GM19035 (cell line): ENCODE data around the gene DNAJB11.
"Not testable (repeated sequence)": the region's sequence is repeated elsewhere in the genome, so short reads cannot be mapped to it uniquely, and the experiment has no call there.

ENCODE experiments used
- ATAC-seq: cut with Tn5 transposase; IDR thresholded peaks from one replicate; pipeline ENCODE4 v1.9.1; 2021; ENCODE audit not compliant: unreplicated experiment

The DNAJB11 gene

DNA sequence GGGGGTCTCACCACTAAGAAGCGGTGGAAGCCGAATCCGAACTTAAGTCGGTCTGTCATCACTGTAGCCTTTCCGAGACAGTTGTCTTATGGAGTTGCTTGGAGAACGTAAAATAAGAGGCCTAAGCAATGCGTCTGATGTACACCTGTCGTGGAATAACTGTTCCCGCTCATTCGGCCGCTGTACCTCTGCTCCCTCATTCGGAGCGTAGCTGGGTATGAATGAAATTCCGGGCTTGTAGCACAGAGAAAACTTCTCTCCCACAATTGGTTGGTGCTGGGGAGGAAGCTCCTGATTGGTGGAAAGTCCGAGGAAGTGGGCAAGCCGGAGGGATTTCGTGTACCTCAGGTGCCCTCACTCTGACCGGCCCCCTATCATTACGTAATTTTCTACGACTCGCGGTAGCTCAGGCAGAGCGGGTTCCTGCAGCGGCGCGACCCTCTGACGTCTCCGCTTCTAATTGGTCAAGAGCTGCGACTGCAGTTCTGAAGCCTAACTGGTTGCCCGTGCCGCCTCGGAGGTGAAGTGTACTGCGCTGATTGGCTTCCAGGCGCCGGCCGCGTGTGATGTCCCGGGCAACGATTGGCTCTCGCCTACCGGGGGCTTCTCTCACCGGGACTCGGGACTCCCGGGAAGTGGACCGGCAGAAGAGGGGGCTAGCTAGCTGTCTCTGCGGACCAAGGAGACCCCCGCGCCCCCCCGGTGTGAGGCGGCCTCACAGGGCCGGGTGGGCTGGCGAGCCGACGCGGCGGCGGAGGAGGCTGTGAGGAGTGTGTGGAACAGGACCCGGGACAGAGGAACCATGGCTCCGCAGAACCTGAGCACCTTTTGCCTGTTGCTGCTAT is at the start of gene DNAJB11:
Gene DNAJB11, plus strand, starts transcription at position 625 of the 845 bp plus-strand sequence. Its CDS starts 178 bp downstream, at position 803.
- ATAC-seq, result peak; percentile 81

DNA sequence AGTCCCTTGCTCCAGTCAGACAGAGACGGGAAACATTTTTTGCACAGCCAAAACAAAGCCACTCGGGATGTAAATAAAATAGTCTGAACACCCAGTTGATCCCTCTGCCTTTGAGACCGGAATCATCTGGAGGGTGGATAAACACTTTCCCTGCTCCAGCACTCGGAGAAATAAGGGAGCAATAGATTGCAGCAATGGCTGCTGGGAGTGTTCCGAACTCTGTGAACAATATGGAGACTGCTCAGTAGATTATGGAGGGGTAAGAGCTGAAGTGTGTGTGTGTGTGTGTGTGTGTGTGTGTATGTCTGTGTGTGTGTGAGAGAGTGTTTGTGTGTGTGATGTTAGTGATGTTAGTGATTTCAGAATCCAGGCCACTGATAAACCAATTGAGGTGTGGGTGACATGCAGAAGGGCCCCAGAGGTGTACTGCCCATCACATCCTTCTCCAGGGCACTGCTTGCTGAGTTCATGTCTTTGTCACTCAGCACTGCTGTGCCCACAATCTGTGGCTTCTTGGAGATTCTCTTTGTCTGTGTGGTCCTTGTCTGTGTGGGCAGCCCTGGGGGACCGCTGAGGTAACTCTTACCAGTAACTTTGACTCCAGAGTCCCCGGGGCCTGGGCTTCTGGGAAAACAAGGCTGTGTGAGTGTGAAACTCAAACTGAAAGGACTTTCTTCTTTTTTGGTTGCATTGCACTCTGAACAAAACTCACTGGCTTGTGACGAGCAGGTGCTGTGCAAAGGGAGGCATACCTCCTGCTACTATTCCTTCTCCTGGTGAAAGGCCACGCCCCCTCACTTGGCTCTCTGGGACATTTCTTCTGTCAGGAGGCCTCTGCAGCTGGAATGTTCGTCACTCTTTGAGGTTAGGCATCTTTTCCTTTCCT is 49.3 kb upstream of the DNAJB11 start:
- ATAC-seq, result peak; percentile 68

DNA sequence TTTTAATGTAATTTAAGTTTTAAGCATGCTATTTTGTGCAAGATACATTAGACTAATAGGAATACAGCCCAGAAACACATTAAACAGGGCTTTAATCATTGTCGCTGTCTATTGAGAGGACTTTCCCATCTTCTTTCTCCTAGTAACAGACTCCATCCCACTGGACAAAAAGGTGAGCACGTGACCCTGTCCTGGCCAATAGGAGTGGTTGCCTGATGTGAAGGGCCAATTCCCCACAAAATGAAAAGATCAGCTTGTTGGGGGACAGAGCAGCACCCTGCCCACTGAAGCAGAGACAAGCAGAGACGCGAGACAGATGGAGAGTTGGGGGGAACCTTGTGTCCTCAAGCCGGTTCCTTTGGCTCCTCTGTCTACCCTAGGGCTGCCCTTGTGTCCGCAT is 47.5 kb upstream of the DNAJB11 start:
- ATAC-seq, result no peak

DNA sequence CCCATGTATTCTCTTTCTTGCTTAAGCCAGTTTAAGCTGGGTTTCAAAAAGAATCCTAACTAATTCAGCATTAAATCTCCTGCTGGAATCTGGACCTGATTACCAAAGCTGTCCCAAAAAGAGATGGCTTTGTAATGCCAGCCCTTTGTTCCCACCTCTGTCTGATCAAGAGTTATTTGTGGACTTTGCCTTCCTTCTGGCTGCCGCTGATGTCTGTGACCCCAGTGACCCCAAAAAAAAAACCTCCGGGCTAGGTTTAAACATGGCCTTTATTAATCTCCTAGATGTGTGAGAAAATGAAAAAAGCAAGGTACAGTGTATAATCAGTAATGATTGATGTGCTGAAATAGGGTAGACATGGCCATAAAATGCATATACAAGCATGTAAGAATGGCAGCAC is 47.1 kb upstream of the DNAJB11 start:
- no peak for ATAC-seq

DNA sequence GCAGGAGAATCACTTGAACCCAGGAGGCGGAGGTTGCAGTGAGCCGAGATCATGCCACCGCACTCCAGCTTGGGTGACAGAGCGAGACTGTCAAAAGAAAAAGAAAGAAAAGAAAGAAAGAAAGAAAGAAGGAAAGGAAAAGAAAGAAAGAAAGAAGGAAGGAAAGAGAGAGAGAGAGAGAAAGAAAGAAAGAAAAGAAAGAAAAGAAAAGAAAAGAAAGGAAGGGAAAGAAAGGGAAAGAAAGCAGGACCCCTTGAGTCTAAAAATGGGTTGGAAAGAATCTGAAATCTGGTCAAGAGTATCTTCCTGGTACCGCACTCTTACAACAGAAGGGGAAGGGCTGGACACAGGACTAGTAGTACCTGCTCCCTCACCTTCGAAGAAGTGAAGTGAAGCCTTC is 45.9 kb upstream of the DNAJB11 start:
- no peak for ATAC-seq

DNA sequence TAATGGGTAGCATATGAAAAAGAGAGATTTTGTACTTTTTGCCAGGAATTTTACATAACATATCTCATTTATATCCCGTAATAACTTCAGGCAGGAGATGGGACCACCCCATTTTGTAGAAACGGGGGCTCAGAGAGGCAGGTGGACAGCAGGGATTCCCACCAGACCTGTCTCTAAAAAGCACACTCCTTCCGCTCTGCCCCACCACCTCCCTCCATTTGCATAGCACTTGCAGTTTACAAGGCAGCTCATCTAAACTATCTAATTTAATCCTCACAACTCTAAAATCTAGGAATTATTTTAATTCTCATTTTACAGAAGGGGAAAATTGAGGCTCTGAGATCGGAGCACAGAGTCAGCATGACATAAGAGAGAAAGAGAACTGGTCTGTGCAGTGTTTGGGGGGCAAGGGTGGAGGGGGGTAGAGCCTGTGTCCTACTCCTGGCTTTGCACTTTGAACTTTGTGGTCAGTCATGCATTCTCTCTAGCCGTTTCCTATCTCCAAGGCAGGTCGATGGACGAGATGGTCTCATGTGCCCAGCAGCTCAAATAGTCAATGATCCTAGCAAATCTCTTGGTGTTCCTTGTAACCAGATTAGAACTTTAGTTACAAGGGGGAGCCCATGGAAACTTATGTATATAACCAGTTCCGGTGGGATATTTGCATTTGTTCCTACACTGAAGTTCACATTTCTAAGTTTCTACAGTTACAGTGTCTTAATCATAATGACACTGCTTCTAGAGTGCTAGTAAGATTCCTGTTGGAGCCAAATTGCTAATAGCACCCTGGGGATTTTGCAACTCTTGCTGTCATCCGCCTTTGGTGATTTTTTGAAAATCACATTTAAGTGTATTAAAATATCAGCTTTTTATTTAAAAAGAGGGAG is 44.9 kb upstream of the DNAJB11 start:
- ATAC-seq, result no peak

DNA sequence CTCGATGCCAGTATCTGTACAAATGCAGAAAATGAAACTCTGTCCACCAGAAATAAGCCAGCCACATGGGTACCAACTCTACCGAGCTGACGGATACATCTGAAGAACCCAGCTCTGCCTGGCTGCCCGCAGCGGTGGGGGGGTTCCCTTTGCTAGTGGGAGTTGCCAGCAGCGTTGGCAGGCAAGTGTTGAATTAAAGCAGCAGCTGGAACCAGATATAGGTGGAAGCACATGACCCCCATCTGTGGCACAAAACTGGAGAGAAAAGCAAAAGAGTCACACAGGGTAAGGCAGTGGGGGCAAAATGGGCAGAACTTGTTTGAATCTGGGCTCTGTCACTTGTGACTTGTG is 44.3 kb upstream of the DNAJB11 start:
- no peak for ATAC-seq

DNA sequence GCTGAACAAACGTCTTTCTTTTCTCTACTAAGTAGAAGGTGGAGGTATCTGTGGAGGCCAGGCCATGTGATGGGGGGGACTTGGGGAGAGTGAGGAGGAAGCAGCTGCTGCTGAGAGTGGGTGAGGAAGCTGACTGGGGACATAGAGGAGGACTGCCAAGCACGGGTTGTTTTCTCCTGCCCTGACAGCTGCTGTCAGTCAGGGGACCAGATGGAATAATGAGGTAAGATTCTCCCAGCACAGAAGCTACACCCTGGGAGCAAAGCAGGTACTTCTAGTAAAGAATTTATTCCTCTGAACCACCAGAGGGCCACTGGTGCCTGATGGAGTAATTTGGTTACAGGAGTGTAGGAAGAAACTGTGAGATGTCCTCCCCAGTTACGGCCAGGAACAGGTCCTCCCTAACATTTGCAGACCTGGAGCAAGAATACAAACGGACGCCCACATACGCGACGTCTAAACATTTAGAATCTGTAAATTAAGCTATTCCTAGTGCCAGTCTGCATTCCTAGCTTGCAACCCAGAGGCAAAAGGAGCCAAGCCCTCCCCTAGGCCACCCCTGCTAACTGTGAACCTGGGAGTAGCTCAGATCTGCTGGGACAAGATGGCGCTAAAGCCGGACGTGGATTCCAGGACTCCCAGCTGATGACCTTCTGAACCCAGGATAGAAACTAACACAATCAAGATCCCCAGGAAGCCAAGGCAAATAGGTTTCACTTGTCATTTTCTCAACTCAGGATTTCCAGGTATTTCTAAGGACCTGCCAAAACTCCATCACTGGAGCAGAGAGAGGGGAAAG is 41.1 kb upstream of the DNAJB11 start:
- no peak for ATAC-seq

DNA sequence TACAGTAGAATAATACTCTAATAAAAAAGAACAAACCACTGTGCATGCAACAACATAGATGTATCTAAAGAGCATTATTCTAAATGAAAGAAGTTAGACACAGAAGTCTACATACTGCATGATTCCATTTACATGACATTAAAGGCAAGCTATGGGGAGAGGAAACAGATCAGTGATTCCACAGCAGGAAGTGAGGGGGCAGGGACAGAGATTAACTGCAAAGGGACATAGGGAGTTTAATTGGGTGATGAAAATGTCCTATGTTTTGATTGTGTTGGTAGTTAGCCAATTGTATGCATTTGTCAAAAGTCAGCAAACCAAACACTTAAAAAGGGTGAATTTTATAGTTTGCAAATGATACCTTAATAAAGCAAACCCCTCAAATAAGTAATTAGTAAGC is 40.1 kb upstream of the DNAJB11 start:
- no peak for ATAC-seq

DNA sequence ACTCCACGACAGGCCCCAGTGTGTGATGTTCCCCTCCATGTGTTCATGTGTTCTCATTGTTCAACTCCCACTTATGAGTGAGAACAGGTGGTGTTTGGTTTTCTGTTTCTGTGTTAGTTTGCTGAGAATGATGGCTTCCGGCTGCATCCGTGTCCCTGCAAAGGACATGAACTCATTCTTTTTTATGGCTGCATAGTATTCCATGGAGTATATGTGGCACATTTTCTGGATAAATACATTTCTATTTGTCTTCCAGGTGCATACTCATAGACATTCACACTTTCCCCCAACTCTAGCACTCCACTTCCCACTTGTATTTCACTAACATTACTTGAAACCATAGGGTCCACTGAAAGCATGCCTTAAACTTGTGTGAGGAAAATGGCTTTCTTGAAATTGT is 38.8 kb upstream of the DNAJB11 start:
- not testable (repeated sequence) for ATAC-seq

DNA sequence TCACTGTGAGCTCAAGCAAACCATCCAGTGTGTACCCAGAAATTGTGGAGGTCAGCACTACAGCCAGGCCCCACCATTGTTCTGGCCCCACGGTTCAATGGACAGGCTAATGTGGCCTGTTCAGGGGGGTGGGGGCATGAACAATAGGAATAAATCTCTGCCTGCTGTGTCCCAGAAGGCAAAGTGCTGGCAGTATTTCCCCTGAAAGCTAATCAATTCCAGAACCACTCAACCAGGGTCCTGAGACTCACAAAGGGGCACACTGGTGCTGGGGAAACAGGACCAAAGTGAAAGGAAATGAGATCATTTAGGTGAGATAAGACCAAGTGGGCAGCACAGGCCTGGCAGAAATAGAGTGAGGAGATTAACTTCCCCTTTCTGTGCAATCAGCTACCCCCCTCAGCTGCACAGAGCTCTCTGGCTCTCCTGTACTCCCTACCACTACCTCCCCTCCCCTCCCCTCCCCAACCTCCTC is 37.9 kb upstream of the DNAJB11 start:
- ATAC-seq, result peak; percentile 40

DNA sequence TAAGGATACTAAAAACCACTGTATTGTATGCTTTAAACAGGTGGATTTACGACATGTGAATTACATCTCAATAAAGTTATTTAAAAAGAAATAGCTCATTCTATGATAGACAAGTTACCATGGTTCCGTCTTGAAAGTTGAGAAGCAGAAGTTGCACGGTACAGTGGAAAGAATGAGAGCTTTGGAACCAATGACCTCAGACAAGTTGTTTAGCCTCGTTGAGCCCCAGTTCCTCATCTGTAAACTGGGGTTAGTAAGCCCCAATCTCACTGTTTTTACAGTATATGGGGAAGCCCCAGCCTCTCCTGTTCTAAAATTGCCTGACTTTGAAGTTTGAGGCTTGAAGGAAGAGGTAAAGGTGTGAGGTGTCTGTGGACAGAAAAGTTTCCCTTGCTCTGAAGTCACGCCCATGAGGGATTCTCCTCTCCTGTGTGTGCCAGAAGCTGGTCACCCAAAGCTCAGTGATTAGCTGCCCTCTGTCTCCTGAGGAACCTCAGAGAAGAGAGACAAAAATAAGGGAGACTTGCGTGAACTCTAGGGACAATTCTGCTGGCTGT is 36.3 kb upstream of the DNAJB11 start:
- ATAC-seq, result peak; percentile 90

DNA sequence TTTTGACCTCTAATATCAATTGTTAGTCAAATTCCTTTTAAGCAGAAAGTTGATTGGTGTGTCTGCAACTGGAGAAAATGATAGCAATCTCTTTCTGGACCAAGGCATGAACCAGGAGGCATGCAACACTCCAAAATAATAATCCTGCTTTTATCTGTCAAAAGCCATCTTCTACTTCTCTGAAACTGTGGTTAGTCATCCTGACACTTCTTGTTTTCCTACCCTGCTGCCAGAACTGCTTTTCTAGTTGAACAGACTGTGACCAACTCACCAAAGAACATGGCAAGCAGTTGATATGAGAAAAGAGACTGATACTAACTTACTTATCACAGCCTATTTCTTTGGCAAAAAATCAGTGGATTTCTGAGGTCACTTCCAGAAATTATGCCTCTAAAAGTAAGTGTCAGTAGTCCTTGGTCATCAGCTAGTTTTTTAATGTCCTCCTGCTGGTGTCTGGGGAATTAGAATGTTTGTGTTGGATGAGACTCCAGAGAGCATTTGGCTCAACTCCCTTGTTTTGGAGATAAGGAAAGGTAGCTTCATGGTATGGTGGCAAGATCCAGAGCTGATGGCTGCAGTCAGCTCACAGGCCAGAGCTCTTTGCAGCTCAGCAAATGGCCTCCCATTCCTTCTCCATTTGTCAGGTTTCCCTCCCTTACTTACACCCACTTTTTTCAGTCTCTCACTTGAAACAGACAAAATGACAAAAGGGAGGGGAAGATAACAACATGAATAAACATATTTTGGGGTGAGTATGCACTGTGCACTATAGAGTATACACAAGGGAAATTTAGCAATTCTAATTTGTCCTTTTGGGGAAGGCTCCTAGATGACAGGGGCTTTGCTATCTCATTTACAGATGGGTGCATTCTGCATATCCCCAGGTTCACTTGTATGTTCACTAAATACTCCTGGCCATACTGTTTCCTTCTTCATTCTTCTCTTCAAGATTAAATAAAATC is 33.4 kb upstream of the DNAJB11 start:
- no peak for ATAC-seq

DNA sequence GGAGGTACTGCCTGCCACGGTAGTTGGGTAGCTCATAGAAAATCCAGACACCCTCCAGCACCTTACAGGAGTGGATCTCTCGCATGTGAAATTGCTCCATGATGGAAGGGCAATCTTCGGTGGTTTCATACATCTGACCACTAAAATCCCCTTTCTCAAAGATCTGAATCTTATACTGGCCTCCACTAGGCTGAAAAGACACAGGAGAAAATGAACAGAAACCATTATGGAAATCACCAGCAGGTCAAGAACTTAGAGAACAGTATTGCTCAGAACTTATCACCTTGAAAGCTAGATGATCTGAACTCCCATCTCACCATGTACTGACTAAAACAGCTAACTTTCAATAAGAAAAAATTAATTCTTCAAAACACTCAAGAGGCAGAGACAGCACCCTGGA is 31.7 kb upstream of the DNAJB11 start:
- no peak for ATAC-seq

DNA sequence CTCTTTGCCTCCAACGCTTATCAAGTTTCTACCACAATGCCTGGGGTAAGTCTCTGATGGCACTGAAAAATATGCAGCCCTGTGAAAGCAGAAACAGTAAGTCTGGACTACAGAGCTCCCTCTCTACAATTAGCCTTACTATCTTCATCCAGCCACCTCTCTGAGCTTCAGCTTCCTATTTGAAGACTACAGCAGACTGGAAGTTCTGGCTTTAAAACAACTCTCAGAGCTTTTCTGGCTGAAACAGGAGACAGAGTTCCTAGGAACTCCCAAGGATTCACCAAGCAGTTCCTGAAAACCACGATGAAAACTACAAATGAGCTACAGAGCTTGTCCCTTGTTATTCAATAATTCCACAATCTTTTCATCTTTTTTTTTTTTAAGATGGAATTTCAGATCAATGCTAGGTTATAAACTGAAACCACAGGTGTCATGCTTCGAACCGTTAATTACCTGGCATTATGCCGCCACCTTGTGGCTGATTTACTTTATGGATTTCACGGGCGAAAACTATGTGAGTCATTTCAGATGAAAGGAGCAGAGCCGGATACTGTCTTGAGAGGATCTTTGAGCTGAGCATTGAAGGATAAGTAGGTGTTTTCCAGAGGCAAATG is 30.2 kb upstream of the DNAJB11 start:
- ATAC-seq, result peak; percentile 63

DNA sequence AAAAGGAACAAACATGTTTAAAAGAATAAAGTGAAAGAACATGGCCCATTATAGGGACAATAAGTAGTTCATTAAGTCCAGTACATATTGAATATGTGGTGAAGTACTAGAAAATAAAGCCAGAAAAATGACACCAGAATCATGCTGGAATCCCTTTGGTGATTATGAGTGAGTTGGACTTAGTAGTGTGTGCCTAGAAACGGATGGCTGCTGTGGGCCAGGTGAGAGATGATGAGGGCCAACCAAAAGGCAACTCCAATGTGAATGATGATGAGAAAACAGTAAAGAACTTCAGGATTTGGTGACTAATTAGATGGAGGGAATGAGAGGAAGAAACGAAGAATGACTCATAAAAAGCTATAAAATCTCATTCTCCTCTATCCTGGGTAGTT is 29.7 kb upstream of the DNAJB11 start:
- ATAC-seq, result no peak

DNA sequence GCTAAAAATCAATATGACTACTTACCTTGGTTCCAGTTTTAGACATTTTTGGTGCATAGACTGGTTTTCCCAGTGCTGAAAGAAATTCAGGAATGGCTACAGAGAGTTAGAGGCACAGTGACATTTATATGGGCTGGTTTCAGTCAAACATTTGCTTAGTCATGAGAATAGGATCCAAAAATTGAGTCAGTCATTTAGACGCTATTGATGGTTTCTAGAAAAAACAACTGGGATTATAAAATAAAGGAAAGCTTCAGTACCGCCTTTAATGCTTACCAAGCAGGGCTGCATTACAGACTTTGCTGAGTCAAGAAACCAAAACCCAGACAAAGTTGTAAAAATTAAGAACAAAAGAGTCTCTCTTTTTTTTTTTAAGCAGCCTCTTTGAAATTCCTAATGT is 26.2 kb upstream of the DNAJB11 start, which contains the start of gene CRYGS:
Gene CRYGS, minus strand, starts transcription at position 100 of the 400 bp plus-strand sequence. Its CDS starts 54 bp downstream, at position 46.
- ATAC-seq, result no peak

DNA sequence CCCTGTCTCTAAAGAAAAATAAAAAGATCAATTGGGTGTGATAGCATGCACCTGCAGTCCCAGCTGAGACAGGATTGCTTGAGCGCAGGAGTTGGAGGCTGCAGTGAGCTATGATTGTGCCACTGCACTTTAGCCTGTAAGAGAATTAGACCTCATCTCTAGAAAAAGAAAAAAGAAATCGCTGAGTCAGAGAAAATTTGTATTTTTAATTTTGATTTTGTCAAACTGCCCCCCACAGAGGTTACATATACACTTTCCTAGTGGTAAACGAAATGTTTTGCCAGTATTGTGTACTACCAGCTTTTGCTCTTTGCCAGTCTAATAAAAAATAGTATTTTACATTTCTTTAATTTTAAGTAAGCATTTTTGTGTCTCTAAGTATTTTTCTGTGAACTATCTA is 21.0 kb upstream of the DNAJB11 start:
- ATAC-seq, result no peak
